HL-60/S4 (cell line): ENCODE measurements around the gene SCARB1.

Experiments
- in situ Hi-C: fragments of 300-500 bp; cut with MboI; formaldehyde crosslinking; loops from 2 replicates; pipeline ENCODE4 v1.14.3; 2022; ENCODE audit warnings: low sequenced_read_pairs

The SCARB1 gene

DNA sequence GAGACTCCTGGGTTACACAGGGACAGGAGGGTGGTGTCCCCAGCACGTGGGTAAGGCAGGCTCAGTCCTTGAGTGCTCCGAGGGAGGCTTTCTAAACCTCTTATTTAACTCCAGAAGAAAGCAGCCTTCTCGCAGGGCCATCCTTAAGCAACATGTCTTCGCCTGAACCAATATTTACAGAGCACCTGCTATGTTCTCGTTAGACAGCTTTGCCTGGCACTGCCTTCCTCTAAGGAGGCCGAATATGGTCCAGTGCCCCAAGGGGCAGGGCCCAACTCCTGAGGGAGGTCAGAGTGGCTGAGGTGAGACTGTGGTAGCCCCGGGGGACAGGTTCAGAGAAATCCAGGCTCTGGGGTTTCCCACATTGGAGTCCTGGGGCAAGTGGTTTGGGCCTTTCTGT is 2.1 kb upstream of the SCARB1 start:
- in situ Hi-C loops, result no loop called here

DNA sequence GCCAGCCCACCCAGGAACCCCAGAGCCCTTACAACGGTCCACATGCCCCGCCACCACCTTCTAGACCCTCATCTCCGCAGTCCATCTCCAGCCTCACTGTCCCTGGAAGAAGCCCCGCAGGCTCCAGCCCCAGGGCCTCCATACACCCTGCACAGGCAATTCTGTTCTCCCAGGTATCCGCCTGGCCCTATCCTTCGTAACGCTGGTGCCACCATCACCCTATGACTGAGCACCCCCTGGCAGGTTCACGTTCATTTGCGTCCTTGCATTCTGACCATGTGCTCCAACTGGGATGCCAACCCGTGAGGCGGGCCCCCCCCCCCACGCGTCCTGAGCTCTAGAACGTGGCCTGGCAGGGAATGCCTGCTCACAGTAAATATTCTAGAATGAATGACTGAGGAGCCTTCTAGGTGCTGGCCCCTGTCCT is 675 bp upstream of the SCARB1 start:
- in situ Hi-C loops, result no loop called here

- in situ Hi-C loops, result no loop called here
Observed at GRCh38 chr12:124862768-124863415, 772 bp downstream of the SCARB1 start.

- in situ Hi-C loops, result no loop called here
Observed at GRCh38 chr12:124861898-124862676, 1.6 kb downstream of the SCARB1 start.

DNA sequence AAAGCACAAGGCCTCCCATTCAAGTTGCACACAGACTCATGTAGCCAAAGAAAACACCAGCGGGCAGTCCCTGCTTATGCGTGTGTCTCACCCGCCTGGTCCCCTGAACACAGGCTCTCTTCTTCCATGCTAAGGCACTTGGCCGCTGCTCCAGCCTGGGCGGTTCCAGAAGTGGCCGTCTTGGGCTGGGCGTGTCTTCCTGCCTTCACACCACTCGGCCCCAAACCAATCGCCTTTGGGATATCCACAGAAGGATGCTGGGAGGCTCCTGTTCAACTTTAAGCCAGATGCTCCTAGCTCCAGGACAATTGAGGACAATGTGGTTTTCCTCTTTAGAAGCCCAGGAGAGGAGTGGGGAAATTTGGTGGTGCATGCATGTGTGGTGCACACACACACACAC is 2.2 kb downstream of the SCARB1 start:
- in situ Hi-C loops, result no loop called here

- in situ Hi-C loops, result no loop called here
Observed at GRCh38 chr12:124857921-124858461, 5.7 kb downstream of the SCARB1 start.

DNA sequence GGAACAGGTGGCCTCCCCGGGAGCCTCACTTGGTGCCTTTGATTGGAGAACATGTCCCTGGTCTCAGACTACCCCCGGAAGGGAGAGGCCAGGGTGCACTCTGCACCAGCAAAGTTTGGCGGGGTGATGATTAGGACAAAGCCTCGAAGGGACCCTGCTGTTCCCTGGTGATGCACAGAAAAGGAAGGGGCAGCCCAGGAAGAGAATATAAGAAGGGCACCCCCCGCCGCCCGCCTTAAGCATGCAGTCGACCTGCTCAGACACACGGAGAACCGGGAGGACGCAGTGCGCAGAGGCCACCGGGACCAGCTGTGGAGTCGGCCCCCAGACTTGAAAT is 6.9 kb downstream of the SCARB1 start:
- in situ Hi-C loops, result no loop called here

GRCh38 chr12:124856132-124856841 is 7.4 kb downstream of the SCARB1 start:
- in situ Hi-C loops, result no loop called here

GRCh38 chr12:124855275-124855957 is 8.2 kb downstream of the SCARB1 start:
- in situ Hi-C loops, result no loop called here

GRCh38 chr12:124854637-124855184 is 9.0 kb downstream of the SCARB1 start:
- in situ Hi-C loops, result no loop called here

GRCh38 chr12:124853781-124854636 is 9.7 kb downstream of the SCARB1 start:
- in situ Hi-C loops, result no loop called here

DNA sequence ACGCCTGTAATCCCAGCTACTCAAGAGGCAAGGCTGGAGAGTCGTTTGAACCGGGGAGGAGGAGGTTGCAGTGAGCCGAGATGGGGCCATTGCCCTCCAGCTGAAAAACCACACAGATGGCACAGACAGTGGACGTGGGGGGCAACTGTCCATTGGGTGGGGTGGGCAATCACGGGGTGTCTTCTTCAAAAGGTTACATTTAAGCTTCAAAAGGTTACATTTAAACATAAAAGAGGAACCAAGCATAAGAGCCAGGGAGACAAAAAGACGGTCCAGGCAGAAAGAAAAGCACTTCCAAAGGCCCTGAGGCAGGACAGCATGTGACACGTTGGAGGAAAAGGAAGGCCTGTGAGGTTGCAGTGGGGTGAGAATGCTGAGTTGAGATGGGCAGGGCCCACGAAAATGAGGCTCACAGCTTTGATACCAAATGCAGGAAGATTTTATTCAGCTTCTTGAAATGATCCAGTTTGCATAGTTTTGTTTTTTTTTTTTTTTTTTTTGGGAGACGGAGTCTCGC is 10.7 kb downstream of the SCARB1 start:
- in situ Hi-C loops, result no loop called here

DNA sequence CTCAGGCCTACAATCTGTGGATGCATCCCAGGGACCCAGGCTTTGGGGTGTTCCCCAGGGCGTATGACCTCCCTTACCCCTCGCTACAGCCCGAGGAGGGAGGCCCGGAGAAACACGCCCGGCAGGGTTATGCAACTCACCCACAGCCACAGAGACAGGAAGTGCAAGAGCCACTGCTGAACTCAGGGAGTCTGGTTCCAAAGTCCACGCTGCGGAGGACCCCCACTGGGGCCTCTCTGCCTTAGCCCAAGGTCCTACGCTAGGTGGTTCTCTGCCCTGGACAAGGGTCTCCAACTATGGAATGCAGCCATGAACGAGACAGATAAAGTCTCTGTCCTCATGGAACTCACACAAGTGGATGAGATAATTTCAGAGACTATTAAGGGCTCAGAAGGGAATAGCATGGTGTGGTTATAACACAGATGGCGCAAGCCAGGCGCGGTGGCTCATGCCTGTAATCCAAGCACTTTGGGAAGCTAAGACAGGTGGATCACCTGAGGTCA is 11.3 kb downstream of the SCARB1 start:
- in situ Hi-C loops, result no loop called here

DNA sequence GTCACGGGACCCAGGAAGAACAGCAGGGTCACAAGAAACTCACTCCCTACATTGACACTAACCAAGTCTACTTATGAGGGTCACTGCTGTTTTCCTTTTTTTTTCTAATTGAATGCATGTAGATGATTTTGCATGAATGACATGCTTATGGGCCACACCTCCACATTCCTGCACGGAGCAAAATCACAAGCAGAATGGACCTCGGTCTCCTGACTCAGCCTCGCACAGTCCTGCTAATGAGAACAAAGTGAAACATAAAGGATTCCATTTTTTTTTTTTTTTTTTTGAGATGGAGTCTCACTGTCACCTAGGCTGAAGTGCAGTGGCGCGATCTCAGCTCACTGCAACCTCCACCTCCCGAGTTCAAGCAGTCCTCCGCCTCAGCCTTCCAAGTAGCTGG is 12.3 kb downstream of the SCARB1 start:
- in situ Hi-C loops, result no loop called here

- in situ Hi-C loops, result no loop called here
Observed at GRCh38 chr12:124849382-124849781, 14.3 kb downstream of the SCARB1 start.

DNA sequence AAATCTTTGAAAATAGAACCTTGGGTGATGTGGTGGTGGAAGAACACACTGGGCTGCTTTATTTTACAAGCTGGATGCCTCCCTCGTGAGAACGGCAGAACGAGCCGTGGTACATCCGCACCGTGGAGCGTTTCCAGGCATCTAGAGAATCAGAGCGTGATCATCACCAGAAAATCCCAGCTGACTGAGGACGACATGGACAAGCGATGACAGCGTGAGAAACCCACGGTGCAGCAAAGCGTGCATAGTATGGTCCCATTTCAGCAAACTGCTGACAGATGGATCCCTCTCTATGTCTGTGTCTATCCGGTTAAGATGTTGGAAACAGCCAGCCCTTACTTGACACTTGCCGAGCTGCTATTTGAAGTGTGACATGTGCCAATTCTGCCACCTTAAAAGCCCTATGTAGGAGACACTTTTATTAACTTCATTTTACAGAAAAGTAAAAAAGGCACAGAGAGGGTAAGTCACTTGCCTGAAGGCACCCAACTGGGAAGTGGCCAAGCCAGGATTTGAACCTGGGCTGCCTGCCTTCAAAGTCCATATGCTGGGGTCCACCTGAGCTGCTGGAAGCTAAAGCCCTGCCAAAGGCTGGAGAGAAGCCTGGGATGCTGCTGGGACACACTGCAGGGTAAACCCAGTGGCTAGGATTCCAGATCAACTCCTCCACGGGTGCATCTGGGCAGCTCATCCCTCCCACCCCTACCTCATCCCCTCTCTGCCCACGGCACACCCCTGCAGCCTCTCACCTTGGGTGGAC is 14.9 kb downstream of the SCARB1 start:
- in situ Hi-C loops, result no loop called here

DNA sequence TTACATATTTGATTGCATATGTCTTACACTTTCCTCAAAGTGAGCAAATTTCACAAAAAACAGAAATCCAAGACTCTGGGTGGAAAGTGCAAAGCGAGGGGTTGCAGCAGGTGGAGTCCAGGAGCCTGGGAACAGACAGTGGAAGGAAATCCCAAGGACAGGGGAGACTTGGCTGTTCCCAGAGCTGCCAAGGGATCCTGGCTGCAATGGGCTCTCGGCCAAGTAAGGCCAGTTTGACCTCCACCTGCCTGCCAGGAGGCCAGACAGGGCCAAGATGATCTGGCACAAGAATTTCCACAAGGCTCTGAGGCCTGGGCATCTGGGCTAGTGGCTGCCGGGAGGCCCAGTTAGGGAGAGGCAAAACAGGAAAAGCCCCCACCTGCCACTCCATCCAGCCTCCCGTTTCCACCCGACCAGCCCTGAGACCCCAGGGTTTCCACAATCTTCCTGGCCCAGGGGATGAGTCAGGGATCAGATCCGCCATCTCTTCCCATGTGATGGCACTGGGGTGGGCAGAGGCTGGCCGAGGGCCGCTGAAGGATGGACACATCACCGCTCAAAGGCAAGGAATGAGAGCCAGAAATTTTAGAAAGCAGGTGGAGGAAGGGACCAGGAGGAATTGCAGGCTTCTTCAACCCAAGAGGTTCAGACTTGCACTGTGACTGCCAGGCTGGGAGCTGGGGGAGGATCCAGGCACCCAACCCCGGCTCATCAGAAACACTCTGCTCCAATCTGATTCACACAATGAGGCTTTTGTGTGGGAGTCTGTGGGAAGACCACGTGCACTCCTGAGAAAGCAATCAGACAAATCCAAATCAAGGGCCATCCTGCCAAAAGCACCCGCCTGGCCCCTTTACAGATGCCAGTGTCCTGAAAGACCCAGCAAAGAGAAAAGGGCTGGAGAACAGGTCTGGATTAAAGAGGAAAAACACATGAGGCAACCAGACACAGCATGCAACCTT is 16.3 kb downstream of the SCARB1 start:
- in situ Hi-C loops, result no loop called here
